ENCODE data around the gene DLG2. TPM values are rescaled to one million over a fixed set of nuclear protein-coding genes. Genes with fewer than 3 reads are reported as not detected.

Gene DLG2
- total RNA-seq, 1 donor from 2014 or later: 0.43 TPM

DNA sequence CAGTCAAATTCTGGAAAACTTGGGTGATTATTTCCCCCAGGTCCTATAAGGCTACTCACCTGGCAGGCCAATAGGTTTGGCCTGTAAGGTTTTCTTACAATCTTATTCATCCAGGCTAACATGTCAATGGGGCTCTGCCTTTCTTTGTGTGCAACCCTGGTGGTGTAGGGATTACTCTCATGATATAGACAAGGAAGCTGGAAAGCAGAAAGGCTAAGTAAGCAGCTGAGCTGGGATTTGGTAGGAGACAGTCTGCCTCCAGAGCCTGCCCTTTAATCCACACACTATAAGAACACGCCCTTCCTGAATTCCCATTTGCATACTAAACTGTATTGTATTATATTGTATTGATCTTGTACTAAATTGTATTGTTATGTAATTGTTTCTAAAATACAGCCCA is 1967.7 kb downstream of the DLG2 start:
- intact Hi-C loops (cut with DNase I): no loop called here
- H3K27ac ChIP-seq: no peak overlapping the region

DNA sequence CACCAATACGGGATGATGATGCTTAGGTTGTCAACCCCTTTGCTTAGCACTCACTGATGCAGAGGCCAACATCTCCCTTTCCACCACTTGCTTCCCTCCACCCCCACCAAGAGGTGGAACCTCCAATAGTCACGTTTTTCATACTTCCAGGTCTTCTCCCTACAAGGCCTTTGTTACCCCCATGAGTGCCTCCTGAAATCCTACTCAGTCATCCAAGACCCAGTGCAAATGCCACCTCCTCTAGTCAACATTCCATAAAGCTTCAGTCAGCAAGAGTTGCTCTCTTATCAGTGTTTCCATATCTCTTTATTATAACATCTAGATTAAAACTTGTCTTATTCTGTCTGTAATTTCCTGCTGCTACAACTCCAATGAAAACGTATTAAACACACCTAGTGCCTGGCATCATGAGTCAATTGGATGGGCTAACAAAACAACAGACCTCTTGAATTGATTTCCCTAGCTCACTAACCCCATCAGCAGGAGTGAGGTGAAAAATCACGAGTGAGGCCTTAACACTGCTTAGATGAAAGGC is 1970.3 kb downstream of the DLG2 start:
- H3K4me3 ChIP-seq: no peak overlapping the region
- no peak overlapping the region for H3K27ac ChIP-seq
- no peaks in the 10 kb centered on the region for H3K27me3 ChIP-seq
- TF ChIP-seq, protein P1, sequence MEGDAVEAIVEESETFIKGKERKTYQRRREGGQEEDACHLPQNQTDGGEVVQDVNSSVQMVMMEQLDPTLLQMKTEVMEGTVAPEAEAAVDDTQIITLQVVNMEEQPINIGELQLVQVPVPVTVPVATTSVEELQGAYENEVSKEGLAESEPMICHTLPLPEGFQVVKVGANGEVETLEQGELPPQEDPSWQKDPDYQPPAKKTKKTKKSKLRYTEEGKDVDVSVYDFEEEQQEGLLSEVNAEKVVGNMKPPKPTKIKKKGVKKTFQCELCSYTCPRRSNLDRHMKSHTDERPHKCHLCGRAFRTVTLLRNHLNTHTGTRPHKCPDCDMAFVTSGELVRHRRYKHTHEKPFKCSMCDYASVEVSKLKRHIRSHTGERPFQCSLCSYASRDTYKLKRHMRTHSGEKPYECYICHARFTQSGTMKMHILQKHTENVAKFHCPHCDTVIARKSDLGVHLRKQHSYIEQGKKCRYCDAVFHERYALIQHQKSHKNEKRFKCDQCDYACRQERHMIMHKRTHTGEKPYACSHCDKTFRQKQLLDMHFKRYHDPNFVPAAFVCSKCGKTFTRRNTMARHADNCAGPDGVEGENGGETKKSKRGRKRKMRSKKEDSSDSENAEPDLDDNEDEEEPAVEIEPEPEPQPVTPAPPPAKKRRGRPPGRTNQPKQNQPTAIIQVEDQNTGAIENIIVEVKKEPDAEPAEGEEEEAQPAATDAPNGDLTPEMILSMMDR (IDR thresholded peaks at IDR 0.05): no peak
- intact Hi-C loops (cut with DNase I): no loop called here
- no peaks in the 10 kb centered on the region for H3K4me1 ChIP-seq
- H3K9me3 ChIP-seq: no peaks in the 10 kb centered on the region
- DNase-seq (ENCODE audit: low spot score in 2 of 2): no peak
- no peaks in the 10 kb centered on the region for H3K36me3 ChIP-seq

More for the DNA sequence above, 1967.7 kb downstream of the DLG2 start:
- no peak for DNase-seq (ENCODE audit: low spot score in 2 of 2)
- H3K36me3 ChIP-seq: no peaks in the 10 kb centered on the region
- H3K27me3 ChIP-seq: no peaks in the 10 kb centered on the region
- H3K4me3 ChIP-seq: no peak overlapping the region
- TF ChIP-seq, protein P1 (IDR thresholded peaks at IDR 0.05): no peak
- no peaks in the 10 kb centered on the region for H3K4me1 ChIP-seq
- no peaks in the 10 kb centered on the region for H3K9me3 ChIP-seq

DNA sequence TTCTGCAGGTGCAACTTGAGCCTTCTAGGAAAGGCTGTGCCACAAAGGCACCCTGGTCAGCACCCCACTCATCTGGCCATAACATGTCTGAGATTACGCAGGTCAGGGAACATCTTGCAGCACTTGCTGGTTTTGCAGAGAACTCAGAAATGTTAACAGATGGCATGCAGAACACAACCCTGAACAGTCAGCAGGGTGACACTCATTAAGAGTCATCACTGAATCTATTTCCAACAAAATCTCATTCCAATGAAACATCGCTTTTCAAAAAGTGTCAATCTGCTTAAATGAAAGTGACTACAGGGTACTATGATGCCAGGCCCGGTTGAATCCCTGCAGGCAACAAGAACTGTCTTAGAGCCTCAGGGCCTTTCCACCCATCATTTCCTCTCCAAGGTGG is 1971.2 kb downstream of the DLG2 start:
- no peaks in the 10 kb centered on the region for H3K9me3 ChIP-seq
- intact Hi-C loops (cut with DNase I): no loop called here
- no peaks in the 10 kb centered on the region for H3K27me3 ChIP-seq
- H3K27ac ChIP-seq: no peak overlapping the region
- H3K4me1 ChIP-seq: no peaks in the 10 kb centered on the region
- no peaks in the 10 kb centered on the region for H3K36me3 ChIP-seq
- TF ChIP-seq, protein P1 (IDR thresholded peaks at IDR 0.05): no peak
- no peak overlapping the region for H3K4me3 ChIP-seq
- no peak for DNase-seq (ENCODE audit: low spot score in 2 of 2)

DNA sequence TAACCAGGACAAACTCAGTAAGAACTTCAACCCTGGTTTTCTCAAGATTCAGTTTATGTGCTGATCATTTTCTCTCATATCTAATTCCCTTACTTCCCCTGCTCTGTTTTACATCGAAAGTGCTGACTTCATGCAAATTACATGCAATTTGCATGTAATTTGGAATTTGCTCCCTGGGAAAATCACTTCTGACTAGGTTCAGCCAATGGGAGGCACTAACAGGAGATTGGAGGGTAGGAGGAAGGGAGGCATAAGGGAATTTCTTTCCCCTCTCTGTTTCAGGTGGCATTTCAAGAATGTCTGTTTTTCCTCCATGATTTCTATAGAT is 1977.7 kb downstream of the DLG2 start:
- TF ChIP-seq, protein P1 (IDR thresholded peaks at IDR 0.05): no peak
- Histone ChIP-seq H3K4me3 (no peak overlapping the region), H3K27ac (no peak overlapping the region), H3K9me3 (no peaks in the 10 kb centered on the region), H3K36me3 (no peaks in the 10 kb centered on the region), H3K27me3 (no peaks in the 10 kb centered on the region), H3K4me1 (no peaks in the 10 kb centered on the region)
- intact Hi-C loops (cut with DNase I): no loop called here
- DNase-seq (ENCODE audit: low spot score in 2 of 2): no peak

DNA sequence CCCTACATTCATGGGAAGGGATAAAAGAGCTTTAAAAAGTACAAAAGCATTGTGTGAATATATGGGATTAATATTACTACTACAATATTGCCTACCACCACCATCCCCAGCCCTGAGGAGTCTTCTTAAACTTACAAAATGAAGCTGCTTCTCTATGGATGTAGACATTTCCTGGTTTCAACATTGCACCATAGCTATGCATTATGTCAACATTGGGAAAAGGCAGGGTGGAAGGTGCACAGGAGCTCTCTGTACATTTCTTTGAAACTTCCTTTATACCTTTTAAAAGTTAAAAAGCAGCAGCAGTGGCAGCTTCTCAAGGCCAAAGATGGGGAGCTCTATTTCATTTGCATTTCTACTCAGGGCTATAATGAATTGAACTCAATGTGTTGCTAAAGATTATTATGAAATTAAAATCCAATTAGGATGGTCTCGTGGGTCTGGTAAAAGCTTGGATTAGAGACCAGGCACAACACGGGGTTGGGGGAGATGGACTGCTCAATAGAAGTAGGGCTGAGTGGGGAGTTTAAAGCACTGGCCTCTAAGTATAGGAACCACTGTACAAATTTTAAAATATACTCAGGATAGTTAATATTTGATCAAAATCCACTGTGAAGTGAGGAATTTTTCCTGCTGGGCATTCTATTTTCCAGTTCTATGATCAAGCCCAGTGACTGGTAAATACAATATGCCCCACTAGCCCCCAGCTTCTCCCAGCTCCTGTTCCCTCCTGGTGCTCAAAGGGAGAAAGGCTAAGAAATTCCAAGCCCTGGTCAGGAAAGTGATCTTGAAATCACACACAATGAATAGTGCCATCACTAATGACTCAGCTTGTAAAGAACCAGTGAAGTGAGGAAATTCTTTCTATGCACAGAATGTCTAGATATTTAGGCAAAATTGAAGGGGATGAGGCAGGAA is 1978.3 kb downstream of the DLG2 start:
- no peak for DNase-seq (ENCODE audit: low spot score in 2 of 2)
- H3K27ac ChIP-seq: no peak overlapping the region
- H3K9me3 ChIP-seq: no peaks in the 10 kb centered on the region
- no peaks in the 10 kb centered on the region for H3K27me3 ChIP-seq
- H3K4me3 ChIP-seq: no peak overlapping the region
- TF ChIP-seq, protein P1 (IDR thresholded peaks at IDR 0.05): no peak
- no peaks in the 10 kb centered on the region for H3K4me1 ChIP-seq
- no peaks in the 10 kb centered on the region for H3K36me3 ChIP-seq
- intact Hi-C loops (cut with DNase I): no loop called here
